Hematopoietic multipotent progenitor cell (in vitro differentiated cells): ENCODE results near the gene GALNT3. TPM values are rescaled to one million over a fixed set of nuclear protein-coding genes. Genes with fewer than 3 reads are reported as not detected.

ENCODE experiments used
- DNase-seq, 3 donors: peaks; one replicate each; pipeline ENCODE4 v3.0.0-alpha.2; 2011 to 2015; ENCODE audit warnings: low read depth in 2 of 3, low spot score in 2 of 3
- total RNA-seq: library from RNA; depleted of rRNA; stranded (reverse); fragments of >200 nt; gene quantifications from one replicate; pipeline ENCODE4 v1.2.3, GENCODE V29; 2012

GALNT3 gene
- total RNA-seq, 1 donor: 2.2 TPM

GRCh38 chr2:165796819-165797530 is 2.9 kb upstream of the GALNT3 start:
- DNase-seq: no peak

DNA sequence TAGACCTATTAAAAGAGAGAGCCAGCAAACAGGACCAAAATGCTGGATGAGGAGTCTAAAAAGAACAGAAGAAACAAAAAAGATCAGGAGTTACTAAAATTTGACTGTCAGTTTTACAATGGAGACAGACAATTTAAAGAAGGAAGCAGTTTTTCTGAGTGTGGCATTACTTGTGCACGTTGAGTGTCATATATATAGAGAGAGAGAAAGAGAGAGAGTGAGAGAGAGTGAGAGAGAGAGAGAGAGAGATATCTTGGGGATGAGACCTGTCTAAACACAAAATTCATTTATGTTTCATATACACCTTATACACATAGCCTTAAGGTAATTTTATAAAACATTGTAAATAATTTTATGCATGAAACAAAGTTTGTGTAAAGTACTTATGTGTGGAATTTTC is 2.1 kb upstream of the GALNT3 start:
- no peak for DNase-seq

GRCh38 chr2:165795011-165795410 is 964 bp upstream of the GALNT3 start:
- peak in 1 of 3 donors; percentile 5 for DNase-seq

DNA sequence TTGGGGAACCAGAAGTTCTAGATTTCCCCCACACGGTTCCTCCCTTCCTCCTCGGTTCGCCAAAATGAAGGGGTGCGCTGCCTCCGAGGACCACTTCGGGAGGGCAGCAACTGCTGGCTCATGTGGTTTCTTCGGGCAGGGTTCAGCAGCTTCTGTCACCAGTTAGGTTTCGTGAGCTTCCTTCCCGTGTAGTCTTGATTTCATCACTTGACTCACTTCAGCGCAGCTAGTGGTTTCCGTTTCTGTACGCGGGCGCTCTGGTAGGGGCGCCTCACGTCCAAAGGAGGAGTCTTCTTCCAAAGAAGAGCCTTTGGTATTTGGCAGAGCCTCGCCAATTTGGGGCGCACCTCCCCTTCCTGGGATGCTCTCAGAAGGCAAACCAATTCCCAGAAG is 485 bp upstream of the GALNT3 start:
- DNase-seq: peak; percentile 2 to 87 (median 78)

- peak in 2 of 3 donors; percentile 16 for DNase-seq
Observed at GRCh38 chr2:165793161-165793778, 777 bp downstream of the GALNT3 start.

- DNase-seq: no peak
Observed at GRCh38 chr2:165792104-165792454, 2.0 kb downstream of the GALNT3 start.

DNA sequence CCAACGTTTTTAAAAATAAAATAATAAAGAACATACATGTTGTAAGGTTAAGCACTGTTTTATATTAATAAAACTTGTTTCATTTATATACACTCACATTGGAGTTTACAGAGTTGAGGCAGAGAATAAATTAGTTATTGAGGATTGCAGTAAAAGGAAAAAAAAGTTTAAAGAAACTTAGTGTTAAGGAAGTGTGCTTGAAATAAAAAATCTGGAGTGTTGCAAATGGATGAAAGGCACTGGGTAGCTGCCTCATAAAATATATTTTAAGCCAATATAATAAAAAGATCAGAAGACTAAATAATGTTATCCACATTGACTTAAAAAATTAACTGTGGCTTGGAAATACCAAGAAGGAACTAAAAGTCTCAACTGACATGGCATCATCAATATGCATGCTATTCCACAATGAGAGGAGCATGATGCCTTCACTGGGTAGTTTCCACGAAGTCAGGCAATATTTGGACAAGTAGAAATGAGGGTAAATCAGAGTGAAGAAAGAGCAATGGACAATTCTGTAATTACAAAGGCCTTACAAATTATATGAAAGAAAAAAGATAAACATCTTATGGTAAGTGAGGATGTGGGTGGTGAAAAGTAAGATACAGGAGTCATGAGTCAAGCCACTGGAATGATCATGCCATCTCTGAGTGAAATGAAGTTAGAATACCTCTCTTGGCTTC is 2.5 kb downstream of the GALNT3 start:
- DNase-seq: no peak

GRCh38 chr2:165790466-165790865 is 3.6 kb downstream of the GALNT3 start:
- no peak for DNase-seq

DNA sequence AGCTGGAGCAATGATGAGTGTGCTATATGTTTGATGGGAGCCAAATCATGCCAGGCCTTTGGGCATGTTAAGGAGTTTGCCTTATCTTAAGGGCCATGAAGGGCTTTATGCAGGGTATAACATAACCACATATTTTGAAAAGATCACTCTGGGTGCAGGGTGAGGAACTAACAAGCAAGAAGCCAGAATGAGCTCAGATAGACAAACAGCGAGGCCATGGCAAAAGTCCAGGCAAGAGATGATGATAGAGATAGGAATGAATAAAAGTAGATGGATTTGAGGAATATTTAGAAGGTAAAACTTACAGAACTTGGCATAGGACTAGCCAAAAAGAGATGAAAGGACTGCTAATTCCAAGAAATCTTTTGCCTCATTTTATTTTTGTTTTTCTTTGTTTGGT is 6.7 kb downstream of the GALNT3 start:
- no peak for DNase-seq

DNA sequence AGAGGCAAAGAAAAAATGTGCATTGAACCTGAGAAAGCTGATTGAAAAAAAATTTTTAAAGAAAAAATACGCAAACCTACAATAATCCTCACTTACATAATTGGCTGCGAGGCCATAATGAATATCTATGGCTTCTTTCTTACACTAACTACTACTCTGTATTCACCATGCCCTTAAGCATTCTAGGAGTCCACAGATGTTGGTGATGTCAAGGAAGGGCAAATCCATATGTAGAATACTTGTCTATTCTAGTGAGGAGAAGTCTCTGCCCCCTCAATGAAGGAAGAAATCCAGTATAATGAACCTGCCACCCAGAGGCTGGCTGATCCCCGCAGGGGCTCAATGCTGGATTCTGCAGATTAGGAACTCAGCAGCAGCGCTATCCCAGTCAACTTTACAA is 14.3 kb downstream of the GALNT3 start:
- no peak for DNase-seq

- no peak for DNase-seq
Observed at GRCh38 chr2:165778653-165779451, 15.2 kb downstream of the GALNT3 start.

- DNase-seq: no peak
Observed at GRCh38 chr2:165778187-165778556, 15.9 kb downstream of the GALNT3 start.

GRCh38 chr2:165777522-165778186 is 16.4 kb downstream of the GALNT3 start:
- DNase-seq: no peak

DNA sequence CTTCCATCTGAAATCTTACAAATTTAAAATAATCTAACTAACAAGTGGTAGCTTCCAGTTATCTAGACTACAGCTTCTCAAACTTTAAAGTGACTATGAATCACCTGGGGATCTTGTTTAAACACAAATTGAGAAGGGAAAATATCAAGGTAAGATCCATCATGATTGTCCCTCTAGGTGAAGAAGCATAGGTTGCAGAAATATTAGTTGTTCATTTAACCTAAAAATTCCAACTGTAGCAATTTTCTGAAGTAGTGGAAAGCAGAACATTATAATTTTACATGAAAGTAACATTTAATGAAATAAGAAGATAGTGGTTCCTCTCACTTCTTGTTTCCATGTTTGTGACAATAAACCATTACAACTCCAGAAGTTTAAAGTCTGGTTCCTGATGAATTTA is 17.3 kb downstream of the GALNT3 start:
- no peak for DNase-seq

DNA sequence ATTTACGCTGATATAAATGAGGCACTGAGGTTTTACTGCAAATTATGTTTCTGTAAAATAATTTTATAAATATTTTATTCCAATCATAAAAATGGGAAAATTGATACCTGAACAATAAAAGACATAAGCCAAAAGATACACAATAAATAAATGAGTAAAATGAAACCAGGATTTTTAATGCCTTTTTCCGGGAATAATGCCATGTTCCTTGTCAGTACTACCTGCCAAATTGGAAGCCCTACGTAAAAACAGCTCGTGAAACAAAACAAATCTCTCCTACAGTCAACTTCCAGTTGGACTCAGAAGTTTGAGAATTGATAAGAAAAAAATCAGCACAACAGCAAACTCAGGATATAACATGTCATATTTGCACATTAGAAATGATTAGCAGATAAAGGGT is 18.0 kb downstream of the GALNT3 start:
- DNase-seq: no peak

GRCh38 chr2:165773684-165774083 is 20.4 kb downstream of the GALNT3 start:
- DNase-seq: no peak

- DNase-seq: no peak
Observed at GRCh38 chr2:165772183-165772582, 21.9 kb downstream of the GALNT3 start.

DNA sequence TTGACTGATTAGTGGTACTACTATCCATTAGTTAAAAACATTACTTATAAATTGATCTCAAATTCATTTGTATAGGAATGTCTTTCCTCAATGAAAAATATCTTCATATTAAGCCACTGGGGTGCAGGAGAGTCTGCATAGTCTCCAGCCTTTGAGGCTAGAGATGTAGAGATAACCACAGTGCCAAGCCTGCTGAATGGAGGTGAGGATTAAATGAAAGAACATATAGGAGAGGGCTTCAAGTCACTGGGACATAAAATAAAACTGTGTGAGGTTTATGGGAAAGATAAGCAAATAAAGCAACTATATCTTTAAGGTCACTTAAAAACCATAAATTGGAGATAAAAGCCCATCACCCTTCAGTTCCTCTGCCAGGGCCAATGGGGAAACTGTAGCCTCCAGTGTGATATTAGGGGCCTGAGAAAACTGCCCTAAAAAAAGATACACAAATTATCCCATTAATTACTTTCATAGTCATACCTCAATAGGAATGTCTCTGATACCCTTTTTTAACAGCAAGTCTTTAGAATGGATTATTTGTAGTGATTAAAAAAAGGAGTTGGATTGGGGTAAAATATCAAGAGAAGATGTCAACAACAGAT is 27.6 kb downstream of the GALNT3 start:
- no peak for DNase-seq

- DNase-seq: no peak
Observed at GRCh38 chr2:165762723-165763122, 31.3 kb downstream of the GALNT3 start.

DNA sequence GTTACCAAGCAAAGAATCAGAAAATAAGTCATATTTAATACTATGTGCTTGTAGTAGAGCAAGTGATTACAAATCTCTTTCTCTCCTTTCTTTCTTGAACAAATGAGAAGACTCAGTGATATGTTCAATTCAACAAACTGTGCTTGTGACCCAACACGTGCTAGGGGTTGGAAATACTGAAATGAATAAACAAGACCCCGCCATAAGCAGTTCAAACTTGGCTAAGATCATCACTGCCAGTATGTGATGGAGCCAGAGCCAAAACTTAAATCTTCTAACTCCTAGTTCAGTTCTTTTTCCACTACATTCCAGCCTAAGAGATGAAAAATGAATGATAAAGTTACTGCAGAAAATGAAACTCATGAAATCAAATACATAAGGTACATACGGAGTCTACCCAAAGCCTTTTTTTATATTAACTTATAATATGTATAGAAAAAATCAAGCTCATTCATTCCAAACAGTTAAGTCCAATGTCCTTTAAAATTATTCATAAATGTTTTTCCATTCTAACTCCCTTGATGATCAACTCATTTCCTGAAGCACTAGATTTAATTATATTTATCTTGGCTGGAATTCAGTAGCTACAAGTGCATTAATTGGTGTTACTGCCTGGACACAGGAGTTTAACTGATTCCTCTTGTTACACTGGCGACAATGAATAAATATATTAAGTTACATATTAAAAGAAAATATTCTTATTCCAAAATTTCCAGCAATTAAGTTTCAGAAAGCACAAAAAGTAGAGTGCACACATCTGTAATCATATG is 36.0 kb downstream of the GALNT3 start:
- no peak for DNase-seq
